Measurements from ENCODE around the gene ZNF804B.

ZNF804B gene

GRCh38 chr7:88985295-88985694 lies 225.8 kb downstream of the ZNF804B start:
- no peak for TF ChIP-seq CTCF (IDR thresholded peaks at IDR 0.05)

- TF ChIP-seq CTCF (IDR thresholded peaks at IDR 0.05), result no peak
Measured at GRCh38 chr7:89001306-89001705, 241.8 kb downstream of the ZNF804B start.

GRCh38 chr7:89002981-89003956 lies 243.8 kb downstream of the ZNF804B start:
- no peak for TF ChIP-seq CTCF (IDR thresholded peaks at IDR 0.05)

- TF ChIP-seq CTCF (IDR thresholded peaks at IDR 0.05), result no peak
Measured at GRCh38 chr7:89012016-89012415, 252.5 kb downstream of the ZNF804B start.

GRCh38 chr7:89017695-89018094 lies 258.2 kb downstream of the ZNF804B start:
- no peak for TF ChIP-seq CTCF (IDR thresholded peaks at IDR 0.05)

- TF ChIP-seq CTCF (IDR thresholded peaks at IDR 0.05), result no peak
Measured at GRCh38 chr7:89021741-89022140, 262.2 kb downstream of the ZNF804B start.

- TF ChIP-seq CTCF (IDR thresholded peaks at IDR 0.05), result no peak
Measured at GRCh38 chr7:89023206-89023605, 263.7 kb downstream of the ZNF804B start.

All from LNCAP (cell line).